ENCODE results near the gene PRR5.

The PRR5 gene

GRCh38 chr22:44753189-44754042 is 51.4 kb downstream of the PRR5 start:
- DNase-seq (ENCODE audit: low read depth, low spot score), result peak; percentile 62

- DNase-seq (ENCODE audit: low read depth, low spot score), result no peak
These were observed 53.0 kb downstream of the PRR5 start for GRCh38 chr22:44754998-44755397.

- DNase-seq (ENCODE audit: low read depth, low spot score), result no peak
These were observed 53.4 kb downstream of the PRR5 start for GRCh38 chr22:44755417-44755816.

- peak; percentile 88 for DNase-seq (ENCODE audit: low read depth, low spot score)
These were observed 54.0 kb downstream of the PRR5 start for GRCh38 chr22:44755956-44756361.

GRCh38 chr22:44758344-44758973 is 56.5 kb downstream of the PRR5 start:
- no peak for DNase-seq (ENCODE audit: low read depth, low spot score)

- DNase-seq (ENCODE audit: low read depth, low spot score), result no peak
These were observed 57.0 kb downstream of the PRR5 start for GRCh38 chr22:44759001-44759400.

GRCh38 chr22:44759430-44760310 is 57.7 kb downstream of the PRR5 start:
- DNase-seq (ENCODE audit: low read depth, low spot score), result peak; percentile 87

GRCh38 chr22:44760476-44760875 is 58.5 kb downstream of the PRR5 start:
- DNase-seq (ENCODE audit: low read depth, low spot score), result no peak

- no peak for DNase-seq (ENCODE audit: low read depth, low spot score)
These were observed 59.0 kb downstream of the PRR5 start for GRCh38 chr22:44761025-44761424.

- DNase-seq (ENCODE audit: low read depth, low spot score), result no peak
These were observed 62.4 kb downstream of the PRR5 start for GRCh38 chr22:44764373-44764772.

- DNase-seq (ENCODE audit: low read depth, low spot score), result peak; percentile 34
These were observed 63.0 kb downstream of the PRR5 start for GRCh38 chr22:44764974-44765373.

GRCh38 chr22:44765571-44766285 is 63.7 kb downstream of the PRR5 start:
- no peak for DNase-seq (ENCODE audit: low read depth, low spot score)

GRCh38 chr22:44773082-44773481 is 71.1 kb downstream of the PRR5 start:
- no peak for DNase-seq (ENCODE audit: low read depth, low spot score)

- no peak for DNase-seq (ENCODE audit: low read depth, low spot score)
These were observed 73.9 kb downstream of the PRR5 start for GRCh38 chr22:44775862-44776261.

GRCh38 chr22:44776605-44777363 is 74.8 kb downstream of the PRR5 start:
- peak; percentile 53 for DNase-seq (ENCODE audit: low read depth, low spot score)

GRCh38 chr22:44777364-44777755 is 75.4 kb downstream of the PRR5 start:
- no peak for DNase-seq (ENCODE audit: low read depth, low spot score)

GRCh38 chr22:44780876-44781449 is 79.0 kb downstream of the PRR5 start:
- no peak for DNase-seq (ENCODE audit: low read depth, low spot score)

- no peak for DNase-seq (ENCODE audit: low read depth, low spot score)
These were observed 80.5 kb downstream of the PRR5 start for GRCh38 chr22:44782363-44782963.

- DNase-seq (ENCODE audit: low read depth, low spot score), result no peak
These were observed 81.1 kb downstream of the PRR5 start for GRCh38 chr22:44783091-44783490.

- DNase-seq (ENCODE audit: low read depth, low spot score), result no peak
These were observed 81.6 kb downstream of the PRR5 start for GRCh38 chr22:44783581-44783980.
